T-helper 1 cell treated with Interleukin-12 subunit alpha and Interleukin-12 subunit beta and Interleukin-4 antibody, amounts not matched to agents 30 μg/mL and 1 μg/mL, for 36 hours (primary cell): ENCODE results near the gene RNFT2.
"Not testable (repeated sequence)": the region's sequence is repeated elsewhere in the genome, so short reads cannot be mapped to it uniquely, and the experiment has no call there.

Experiments used
- H3K27ac Mint-ChIP-seq: one replicate; pipeline ENCODE4 v1.8.0; 2021; ENCODE audit warnings: mild to moderate bottlenecking, mixed read lengths
- H3K27me3 Mint-ChIP-seq: one replicate; pipeline ENCODE4 v1.8.0; 2021; ENCODE audit warnings: low read depth, mixed read lengths
- H3K36me3 Mint-ChIP-seq: one replicate; pipeline ENCODE4 v1.8.0; 2021; ENCODE audit warnings: low read depth, mixed read lengths
- H3K4me1 Mint-ChIP-seq: one replicate; pipeline ENCODE4 v1.8.0; 2021; ENCODE audit warnings: low read depth, mixed read lengths
- H3K4me3 Mint-ChIP-seq: one replicate; pipeline ENCODE4 v1.8.0; 2021; ENCODE audit warnings: mild to moderate bottlenecking, moderate library complexity, mixed read lengths
- H3K9me3 Mint-ChIP-seq: one replicate; pipeline ENCODE4 v1.8.0; 2021; ENCODE audit warnings: mixed read lengths

RNFT2 gene

DNA sequence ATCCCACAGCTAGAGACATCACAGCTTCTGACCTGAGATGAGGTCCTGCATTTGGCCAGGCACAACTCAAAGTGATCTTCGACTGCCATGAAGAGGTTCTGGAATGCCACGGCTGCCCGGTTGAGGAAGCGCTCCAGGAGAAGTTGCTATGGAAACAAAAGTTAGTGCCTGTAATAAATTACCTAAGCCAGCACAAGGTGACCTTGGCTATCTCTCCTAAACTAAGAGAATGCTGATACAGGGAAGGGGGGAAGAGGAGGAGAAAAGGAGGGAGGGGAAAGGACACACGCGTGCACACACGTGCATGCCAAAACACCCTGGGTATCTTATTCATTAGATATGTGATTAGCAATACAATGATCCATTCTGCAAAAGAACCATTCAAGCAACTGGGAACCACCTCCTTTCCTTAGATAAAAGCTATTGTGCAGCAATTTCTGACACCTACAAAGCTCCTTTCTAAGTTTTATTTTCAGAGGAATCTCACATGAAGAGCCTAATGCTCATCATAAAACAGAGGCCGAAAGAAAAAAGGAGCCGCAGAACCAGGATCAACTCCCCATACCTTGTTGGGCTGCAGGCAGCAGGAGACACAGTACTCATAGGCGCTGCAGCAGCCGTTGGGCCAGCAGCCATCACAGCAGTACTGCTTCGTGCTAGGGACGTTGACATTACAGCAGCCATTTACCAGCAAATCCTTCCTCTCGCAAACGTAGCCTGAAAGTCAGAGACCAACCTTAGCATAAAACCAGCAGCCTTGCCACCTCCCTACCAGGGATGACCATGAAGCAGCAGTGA is 18.2 kb upstream of the RNFT2 start:
- Mint-ChIP-seq H3K4me1 (peaks cover 5% of the 10 kb centered on the region), H3K9me3 (no peaks in the 10 kb centered on the region), H3K27ac (no peak overlapping the region), H3K4me3 (no peak overlapping the region), H3K27me3 (no peaks in the 10 kb centered on the region), H3K36me3 (peaks cover 34% of the 10 kb centered on the region)

DNA sequence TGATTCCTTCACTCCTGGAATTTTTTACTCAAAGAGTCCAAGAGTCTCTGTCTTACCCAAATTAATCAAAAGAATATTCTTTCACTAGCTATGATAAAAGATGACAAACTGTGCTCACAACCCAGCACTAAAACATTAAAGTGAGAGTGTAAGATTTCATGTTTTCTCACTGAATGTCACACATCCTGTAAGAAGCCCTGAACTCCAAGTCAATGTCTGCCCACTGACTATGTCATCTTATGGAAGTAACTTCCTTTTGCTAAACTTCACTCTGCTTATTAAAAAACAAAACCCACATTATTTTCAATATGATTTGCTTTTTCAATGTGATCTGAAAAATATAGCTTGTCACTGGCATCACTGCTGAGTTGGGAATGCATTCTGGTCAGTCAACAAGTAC is 15.9 kb upstream of the RNFT2 start:
- no peaks in the 10 kb centered on the region for H3K9me3 Mint-ChIP-seq
- peaks cover 5% of the 10 kb centered on the region for H3K4me1 Mint-ChIP-seq
- no peaks in the 10 kb centered on the region for H3K27me3 Mint-ChIP-seq

DNA sequence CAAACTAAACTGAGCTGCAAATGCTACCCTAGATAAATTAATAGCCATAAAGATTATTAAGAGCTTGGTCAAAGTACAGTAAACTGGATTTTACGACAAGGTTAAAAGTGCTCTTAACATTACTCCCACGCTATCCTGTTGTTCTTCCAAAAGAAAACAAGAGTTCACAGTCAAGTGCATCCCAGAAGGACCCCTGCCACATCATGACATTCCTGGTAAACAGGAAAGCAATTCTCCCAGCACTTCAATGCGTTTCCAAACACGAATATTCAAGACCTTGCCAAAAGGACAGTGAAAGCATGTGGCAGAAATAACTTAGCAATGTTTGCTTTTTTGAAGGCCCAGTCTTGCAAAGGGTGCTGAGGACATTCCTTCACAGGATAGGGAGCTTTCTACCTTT is 11.4 kb upstream of the RNFT2 start:
- H3K4me1 Mint-ChIP-seq = peaks cover 5% of the 10 kb centered on the region

More for the DNA sequence above, 15.9 kb upstream of the RNFT2 start:
- Mint-ChIP-seq H3K36me3 (peaks cover 19% of the 10 kb centered on the region), H3K4me3 (no peak overlapping the region), H3K27ac (no peak overlapping the region)

DNA sequence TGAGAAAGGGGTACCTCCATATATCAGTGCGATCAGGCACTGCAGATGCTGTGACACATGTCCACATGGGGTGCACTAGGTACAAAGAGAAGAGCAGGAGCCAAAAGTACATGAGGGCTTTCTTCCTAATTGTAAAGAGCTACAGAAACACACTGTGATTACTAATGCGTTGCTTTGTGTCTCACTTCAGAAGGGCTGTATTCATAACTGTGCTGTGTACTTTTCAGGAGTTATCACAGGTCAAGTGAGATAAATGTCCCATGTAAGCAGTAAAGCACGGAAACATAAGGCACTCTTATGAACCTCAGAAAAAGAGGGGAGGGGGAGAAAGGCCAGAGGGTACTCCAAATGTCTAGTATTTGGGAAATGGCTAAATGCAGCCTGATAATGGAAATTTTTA is 10.9 kb upstream of the RNFT2 start:
- H3K36me3 Mint-ChIP-seq = peaks cover 12% of the 10 kb centered on the region
- peaks cover 4% of the 10 kb centered on the region for H3K4me1 Mint-ChIP-seq
- H3K9me3 Mint-ChIP-seq = no peaks in the 10 kb centered on the region
- no peak overlapping the region for H3K4me3 Mint-ChIP-seq
- no peaks in the 10 kb centered on the region for H3K27me3 Mint-ChIP-seq
- H3K27ac Mint-ChIP-seq = no peak overlapping the region

More for the DNA sequence above, 11.4 kb upstream of the RNFT2 start:
- H3K27ac Mint-ChIP-seq = no peak overlapping the region
- H3K27me3 Mint-ChIP-seq = no peaks in the 10 kb centered on the region
- no peaks in the 10 kb centered on the region for H3K9me3 Mint-ChIP-seq
- peaks cover 16% of the 10 kb centered on the region for H3K36me3 Mint-ChIP-seq
- no peak overlapping the region for H3K4me3 Mint-ChIP-seq

DNA sequence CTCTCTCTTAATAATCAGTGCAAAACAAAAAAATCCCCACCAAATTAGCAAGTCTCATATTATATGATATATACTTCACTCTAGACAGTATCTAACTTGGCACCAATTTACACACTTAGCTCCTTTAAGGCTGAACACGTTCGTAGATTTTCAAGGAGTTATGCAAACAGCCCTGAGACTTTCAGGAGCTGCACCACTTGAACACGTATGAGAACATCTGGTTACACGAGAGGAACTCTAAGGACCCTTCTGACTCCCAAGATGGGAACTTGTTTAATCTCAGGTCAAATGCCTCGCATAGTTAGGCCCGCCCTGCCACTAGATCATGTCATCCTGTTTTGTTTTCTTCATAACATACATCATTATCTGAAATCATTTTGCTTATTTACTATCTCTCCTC is 10.2 kb upstream of the RNFT2 start:
- H3K27ac Mint-ChIP-seq = no peak overlapping the region
- H3K27me3 Mint-ChIP-seq = no peaks in the 10 kb centered on the region
- H3K4me1 Mint-ChIP-seq = no peaks in the 10 kb centered on the region

DNA sequence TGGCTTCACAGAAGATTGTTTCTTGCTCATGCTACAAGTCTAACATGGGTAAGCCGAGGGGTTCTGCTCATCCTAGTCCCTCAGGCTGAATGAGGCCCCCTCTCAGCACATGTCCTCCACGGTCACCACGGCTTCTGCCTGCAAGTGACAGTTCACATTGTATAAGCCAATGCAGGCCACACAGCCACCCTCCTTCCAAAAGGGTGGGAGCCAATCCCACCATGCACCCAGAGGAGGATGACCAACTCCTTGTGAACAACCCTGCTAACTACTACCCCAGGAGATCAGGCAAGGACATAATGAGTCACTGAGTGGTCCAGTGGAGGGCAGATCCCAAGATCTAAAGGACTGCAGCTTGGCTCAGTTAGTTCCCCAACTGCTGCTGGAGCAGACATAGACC is 6.3 kb upstream of the RNFT2 start:
- Mint-ChIP-seq H3K27ac (no peak overlapping the region), H3K9me3 (no peaks in the 10 kb centered on the region), H3K36me3 (peaks cover 22% of the 10 kb centered on the region), H3K4me1 (peaks cover 14% of the 10 kb centered on the region), H3K4me3 (no peak overlapping the region), H3K27me3 (no peaks in the 10 kb centered on the region)

More for the DNA sequence above, 10.2 kb upstream of the RNFT2 start:
- H3K9me3 Mint-ChIP-seq = no peaks in the 10 kb centered on the region
- H3K36me3 Mint-ChIP-seq = peaks cover 10% of the 10 kb centered on the region
- H3K4me3 Mint-ChIP-seq = no peak overlapping the region

DNA sequence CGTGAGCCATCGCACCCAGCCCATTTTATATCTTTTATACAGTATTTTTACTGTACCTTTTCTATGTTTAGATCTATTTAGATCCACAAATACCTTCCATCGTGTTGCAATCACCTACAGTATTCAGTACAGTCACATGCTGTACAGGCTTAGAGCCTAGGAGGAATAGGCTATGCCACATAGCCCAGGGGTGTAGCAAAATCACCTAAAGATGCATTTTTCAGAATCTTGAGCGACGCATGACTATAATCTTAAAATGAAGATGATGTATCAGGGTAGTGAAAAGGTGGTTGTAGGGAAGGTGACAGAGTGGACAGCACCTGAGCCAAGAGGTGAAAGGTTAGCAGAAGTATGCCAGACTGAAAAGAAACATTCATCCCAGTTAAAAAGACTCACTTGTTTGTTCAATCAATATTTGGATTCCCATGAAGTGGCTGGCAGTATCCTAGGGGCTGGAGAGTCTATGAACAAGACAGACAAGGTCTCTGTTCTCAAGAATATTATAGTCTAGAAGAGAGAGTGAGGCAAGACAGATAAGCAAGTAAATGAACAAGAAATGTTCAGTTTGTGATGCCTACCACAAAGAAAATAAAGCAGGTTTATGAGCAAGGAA is 3.9 kb upstream of the RNFT2 start:
- Mint-ChIP-seq H3K4me1 (peaks cover 19% of the 10 kb centered on the region), H3K27ac (no peak overlapping the region)

DNA sequence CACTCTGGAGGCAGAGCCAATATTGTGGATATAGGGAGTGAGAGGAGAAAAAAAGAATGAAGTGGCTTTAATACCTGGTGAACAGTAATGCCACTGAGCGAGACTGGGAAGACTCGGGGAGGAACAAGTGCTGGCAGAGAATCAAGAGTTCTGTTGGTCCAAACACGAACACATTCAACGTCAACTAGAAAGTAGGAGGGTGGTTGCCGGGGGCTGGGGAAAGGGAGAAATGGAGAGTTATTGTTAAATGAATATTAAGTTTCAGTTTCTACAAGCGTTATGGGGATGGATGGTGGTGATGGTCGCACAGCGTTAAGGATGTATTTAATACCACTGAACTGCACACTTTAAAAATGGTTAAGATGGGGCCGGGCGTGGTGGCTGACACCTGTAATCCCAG is 3.0 kb upstream of the RNFT2 start:
- peak overlapping the region; percentile 57 for H3K4me3 Mint-ChIP-seq
- H3K27ac Mint-ChIP-seq = no peak overlapping the region
- peaks cover 14% of the 10 kb centered on the region for H3K36me3 Mint-ChIP-seq
- no peaks in the 10 kb centered on the region for H3K27me3 Mint-ChIP-seq
- no peaks in the 10 kb centered on the region for H3K9me3 Mint-ChIP-seq
- peaks cover 19% of the 10 kb centered on the region for H3K4me1 Mint-ChIP-seq

More for the DNA sequence above, 3.9 kb upstream of the RNFT2 start:
- H3K4me3 Mint-ChIP-seq = peak overlapping the region; percentile 57
- no peaks in the 10 kb centered on the region for H3K9me3 Mint-ChIP-seq
- no peaks in the 10 kb centered on the region for H3K27me3 Mint-ChIP-seq
- peaks cover 14% of the 10 kb centered on the region for H3K36me3 Mint-ChIP-seq

DNA sequence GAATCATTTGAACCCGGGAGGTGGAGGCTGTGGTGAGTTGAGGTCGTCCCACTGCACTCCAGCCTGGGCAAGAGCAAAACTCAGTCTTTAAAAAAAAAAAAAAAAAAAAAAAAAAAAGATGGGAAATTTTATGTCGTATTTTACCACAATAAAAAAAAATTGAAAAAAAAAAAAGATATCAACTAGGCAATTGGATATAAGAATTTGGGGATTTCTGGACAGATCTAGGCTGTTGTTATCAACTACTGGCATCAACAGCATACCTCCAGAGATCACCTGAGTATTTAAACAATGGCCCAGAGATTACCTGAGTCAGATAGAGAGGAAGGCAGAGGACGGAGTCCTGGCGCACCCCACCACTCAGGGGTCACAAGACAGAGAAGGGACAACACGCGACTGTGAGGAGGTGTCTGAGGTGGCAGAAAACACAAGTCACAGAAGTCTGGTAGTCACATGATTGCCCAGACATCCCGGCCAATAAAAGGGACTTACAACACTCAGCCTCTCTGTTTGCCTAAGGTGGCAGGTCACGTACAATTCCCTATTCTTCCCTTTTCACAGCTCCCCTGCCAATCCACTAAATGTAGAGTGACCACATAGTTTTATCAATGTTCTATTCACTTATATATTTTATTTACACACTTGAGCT is 2.0 kb upstream of the RNFT2 start:
- Mint-ChIP-seq H3K4me3 (peak overlapping the region; percentile 98), H3K4me1 (peaks cover 19% of the 10 kb centered on the region), H3K36me3 (peaks cover 14% of the 10 kb centered on the region), H3K9me3 (no peaks in the 10 kb centered on the region), H3K27ac (no peak overlapping the region), H3K27me3 (no peaks in the 10 kb centered on the region)

DNA sequence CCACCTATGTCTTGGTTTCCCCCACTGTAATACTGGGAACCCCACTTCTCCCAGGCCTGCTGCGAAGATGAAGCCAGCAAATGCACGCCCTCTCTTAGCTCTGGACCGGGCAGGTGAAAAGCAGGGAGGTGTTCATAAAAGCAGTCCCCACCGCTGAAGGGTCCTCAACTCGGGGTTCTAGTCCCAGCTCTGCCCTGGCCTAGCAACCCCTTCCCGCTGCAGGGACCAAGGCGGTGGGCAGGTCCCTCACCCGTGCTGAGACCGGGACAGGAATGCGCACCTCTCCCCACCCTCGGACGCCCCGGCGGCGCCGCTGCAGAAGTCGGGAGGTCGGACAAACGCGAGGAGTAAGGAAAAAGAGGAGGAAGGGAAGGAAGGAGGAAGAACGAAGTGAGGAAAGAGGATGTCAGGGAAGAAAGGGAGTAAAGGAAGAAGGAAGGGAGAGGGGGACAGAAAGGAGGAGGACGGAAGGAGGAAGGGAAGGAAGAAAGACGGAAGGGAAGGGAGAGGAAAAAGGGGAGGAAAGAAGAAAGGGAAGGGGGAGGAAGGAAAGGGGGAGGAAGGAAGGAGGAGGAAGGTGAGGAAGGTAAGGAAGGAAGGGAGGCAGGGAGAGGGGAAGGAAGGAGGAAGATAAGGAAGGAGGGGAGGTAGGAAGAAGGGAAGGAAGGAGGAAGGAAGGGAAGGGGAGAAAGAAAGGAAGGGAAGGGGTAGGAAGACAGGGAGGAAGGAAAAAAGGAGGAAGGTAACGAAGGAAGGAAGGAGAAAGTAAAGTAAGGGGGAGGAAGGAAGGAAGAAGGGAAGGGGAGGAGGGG is 947 bp upstream of the RNFT2 start:
- peak overlapping the region; percentile 83 for H3K27ac Mint-ChIP-seq
- no peaks in the 10 kb centered on the region for H3K27me3 Mint-ChIP-seq
- H3K9me3 Mint-ChIP-seq = no peaks in the 10 kb centered on the region
- H3K36me3 Mint-ChIP-seq = peaks cover 14% of the 10 kb centered on the region
- H3K4me1 Mint-ChIP-seq = peaks cover 19% of the 10 kb centered on the region
- H3K4me3 Mint-ChIP-seq = peak overlapping the region; percentile 98

DNA sequence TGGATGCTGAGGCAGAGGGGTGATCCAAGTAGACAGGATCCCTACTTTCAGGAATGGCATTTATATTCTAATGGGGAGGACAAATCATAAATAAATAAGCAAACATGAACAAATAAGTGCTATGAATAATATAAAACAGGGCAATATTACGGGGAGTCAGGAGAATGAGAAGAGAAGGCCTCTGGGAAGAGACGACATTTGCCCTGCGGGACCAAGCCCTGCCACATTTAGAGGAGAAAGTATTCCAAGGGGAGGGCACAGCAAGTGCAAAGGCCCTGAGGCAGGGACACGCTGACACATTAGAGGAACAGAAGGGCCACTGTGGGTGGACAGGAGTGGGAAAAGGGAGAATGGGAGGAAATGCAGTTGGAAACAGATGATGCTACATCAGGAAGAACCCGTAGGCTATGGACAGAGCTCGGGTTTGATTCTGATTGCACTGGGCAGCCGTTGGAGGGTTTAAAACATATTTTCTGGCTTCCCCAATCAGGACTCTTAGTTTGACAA is 1.3 kb downstream of the RNFT2 start:
- Mint-ChIP-seq H3K27me3 (no peaks in the 10 kb centered on the region), H3K4me3 (no peak overlapping the region), H3K36me3 (peaks cover 8% of the 10 kb centered on the region), H3K4me1 (peaks cover 19% of the 10 kb centered on the region), H3K27ac (no peak overlapping the region), H3K9me3 (no peaks in the 10 kb centered on the region)

DNA sequence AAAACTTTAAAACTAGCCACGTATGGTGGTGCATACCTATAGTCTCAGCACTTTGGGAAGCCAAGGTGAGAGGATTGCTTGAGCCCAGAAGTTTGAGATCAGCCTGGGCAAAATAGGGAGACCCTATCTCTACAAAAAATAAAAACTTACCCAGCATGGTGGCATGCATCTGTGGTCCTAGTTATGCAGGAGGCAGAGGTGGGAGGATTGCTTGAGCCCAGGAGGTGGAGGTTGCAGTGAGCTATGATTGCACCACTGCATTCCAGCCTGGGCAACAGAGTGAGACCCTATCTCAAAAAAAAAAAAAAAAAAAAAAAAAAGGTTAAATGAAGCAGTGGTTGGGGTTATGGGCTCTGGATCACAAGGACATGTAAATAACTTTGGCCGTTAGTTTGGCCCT is 4.7 kb downstream of the RNFT2 start:
- not testable (repeated sequence) for H3K27me3 Mint-ChIP-seq, H3K9me3 Mint-ChIP-seq, H3K4me1 Mint-ChIP-seq, H3K36me3 Mint-ChIP-seq, H3K4me3 Mint-ChIP-seq, H3K27ac Mint-ChIP-seq

DNA sequence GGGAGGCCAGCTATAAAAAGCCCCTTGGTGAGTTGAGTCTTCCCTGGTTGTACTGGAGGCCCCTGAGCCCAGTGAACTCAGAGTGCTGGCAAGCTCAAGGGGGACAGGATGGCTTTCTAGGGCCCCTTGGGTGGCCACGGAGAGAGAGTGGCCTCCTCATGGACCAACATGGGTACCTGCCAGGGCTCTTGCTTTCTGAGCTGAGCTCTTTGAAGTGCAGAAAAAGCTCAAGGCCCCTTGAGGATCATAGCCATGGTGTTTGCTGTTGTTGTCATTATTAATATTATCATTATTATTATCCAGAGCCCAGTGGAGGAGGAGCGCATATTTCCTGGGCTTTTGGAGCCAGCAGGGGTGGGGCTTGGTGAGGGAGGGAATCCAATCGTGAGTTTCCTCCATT is 6.7 kb downstream of the RNFT2 start:
- H3K27me3 Mint-ChIP-seq = no peaks in the 10 kb centered on the region
- H3K9me3 Mint-ChIP-seq = no peaks in the 10 kb centered on the region
- no peak overlapping the region for H3K27ac Mint-ChIP-seq
- no peaks in the 10 kb centered on the region for H3K36me3 Mint-ChIP-seq
- no peak overlapping the region for H3K4me3 Mint-ChIP-seq
- peaks cover 1% of the 10 kb centered on the region for H3K4me1 Mint-ChIP-seq

DNA sequence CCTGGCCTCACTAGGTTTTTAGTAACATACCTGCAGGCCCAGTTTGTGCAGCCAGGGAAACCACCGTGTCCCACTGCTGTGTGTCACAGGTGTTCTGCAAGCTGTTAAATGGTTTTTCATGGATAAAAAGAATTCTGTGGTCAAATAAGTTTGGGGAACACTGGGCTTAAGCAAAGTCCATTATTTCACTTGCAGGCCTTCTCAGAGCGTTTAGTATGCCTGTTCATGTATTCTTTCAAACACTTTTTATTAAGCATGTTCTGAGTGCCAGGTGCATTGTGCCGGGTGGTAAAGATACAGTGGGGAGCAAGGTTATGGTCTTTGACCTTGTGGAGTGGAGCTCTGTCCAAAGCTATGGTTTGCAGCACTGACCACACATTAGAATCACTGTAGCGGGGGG is 7.4 kb downstream of the RNFT2 start:
- Mint-ChIP-seq H3K9me3 (no peaks in the 10 kb centered on the region), H3K4me1 (peaks cover 1% of the 10 kb centered on the region), H3K4me3 (no peak overlapping the region), H3K27ac (no peak overlapping the region), H3K27me3 (no peaks in the 10 kb centered on the region), H3K36me3 (no peaks in the 10 kb centered on the region)
